Fibroblast of the aortic adventitia (primary cell): ENCODE measurements around the gene RRP8. TPM values are rescaled to one million over a fixed set of nuclear protein-coding genes. Genes with fewer than 3 reads are reported as not detected.

Experiments
- DNase-seq: peaks from one replicate; pipeline ENCODE4 v3.0.0-alpha.2; 2010; ENCODE audit warnings: low read depth
- H3K4me3 ChIP-seq: 2 replicates; pipeline ENCODE4 v1.5.1; 2011; ENCODE audit warnings: low read depth, mild to moderate bottlenecking, control low read depth, low read length, moderate library complexity
- CTCF ChIP-seq: IDR thresholded peaks from 2 replicates; pipeline ENCODE4 v1.5.1; 2011; ENCODE audit warnings: mild to moderate bottlenecking, low read length, control low read depth, inconsistent platforms; ENCODE audit not compliant: insufficient read depth
- total RNA-seq: library from RNA; depleted of rRNA; stranded (reverse); fragments of >200 nt; gene quantifications from 2 replicates; pipeline ENCODE4 v1.2.3, GENCODE V29; 2012; ENCODE audit warnings: low replicate concordance

The RRP8 gene
- total RNA-seq, 1 donor: 10.2 TPM

GRCh38 chr11:6613496-6613895 lies 10.1 kb upstream of the RRP8 start:
- H3K4me3 ChIP-seq: no peak overlapping the region
- TF ChIP-seq CTCF: no peak
- no peak for DNase-seq

DNA sequence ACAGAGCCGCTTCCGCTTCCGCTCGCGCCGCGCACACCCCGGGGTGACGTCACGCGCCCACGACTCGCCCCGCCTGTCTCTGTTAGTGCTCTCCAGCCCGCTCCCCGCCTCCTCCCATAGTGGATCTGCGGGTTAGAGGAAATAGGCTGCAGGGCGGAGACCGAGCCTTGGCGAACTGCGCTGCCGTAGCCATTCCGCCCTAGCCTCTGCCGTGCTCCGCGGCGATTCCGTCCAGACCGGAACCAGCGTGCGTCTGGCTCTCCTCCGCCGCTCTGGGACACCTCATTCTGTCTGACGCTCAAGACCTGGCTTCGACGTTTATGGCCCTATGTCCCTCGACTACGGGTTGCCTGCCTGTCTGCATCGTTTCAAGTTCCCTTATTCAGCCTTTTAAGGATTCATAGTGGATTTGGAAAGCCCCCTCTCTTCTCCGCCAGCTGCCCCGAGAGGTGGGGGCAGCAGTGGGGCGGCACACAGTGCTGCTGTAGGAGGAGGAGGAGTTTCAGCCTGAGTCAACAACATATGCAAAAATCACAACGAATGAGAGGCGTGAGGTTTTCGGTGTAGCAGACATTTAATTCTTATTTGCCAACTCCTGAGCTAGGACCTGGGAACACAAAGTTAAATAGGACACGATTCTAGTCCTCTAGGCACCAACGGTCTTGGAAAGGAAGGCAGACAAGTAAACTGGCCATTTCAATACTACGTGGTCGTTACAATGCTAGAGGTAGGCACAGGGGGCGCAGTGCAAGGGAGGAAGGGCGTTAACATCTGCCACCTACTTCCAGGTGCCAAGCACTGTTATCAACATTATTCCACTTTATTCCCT lies 9.0 kb upstream of the RRP8 start, which contains the start of gene TAF10:
TSS of gene TAF10 (minus strand) at position 4 of the 829 bp plus-strand sequence. CDS start 27 bp downstream, outside the sequence.
- peak; percentile 95 for DNase-seq
- H3K4me3 ChIP-seq: peak within 1 kb of the TSS; percentile 80
- peak; percentile 56 for TF ChIP-seq CTCF

DNA sequence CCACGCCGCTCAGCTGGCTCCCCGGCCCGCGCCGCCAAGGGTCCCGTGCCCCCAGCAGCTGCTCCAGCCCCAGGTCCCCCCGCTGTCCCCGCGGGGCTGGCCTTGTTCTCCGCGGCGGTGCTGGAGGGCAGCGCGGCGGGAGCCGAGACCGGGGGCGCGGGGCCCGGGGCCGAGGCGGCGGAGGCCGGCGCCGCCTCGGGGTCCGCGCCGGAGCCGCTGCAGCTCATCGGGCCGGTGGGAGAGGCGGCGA lies 8.5 kb upstream of the RRP8 start:
- DNase-seq: no peak
- no peak for TF ChIP-seq CTCF
- peak overlapping the region; percentile 80 for H3K4me3 ChIP-seq

GRCh38 chr11:6611092-6611962 lies 7.9 kb upstream of the RRP8 start:
- no peak for TF ChIP-seq CTCF
- H3K4me3 ChIP-seq: peak overlapping the region; percentile 80
- peak; percentile 19 for DNase-seq

DNA sequence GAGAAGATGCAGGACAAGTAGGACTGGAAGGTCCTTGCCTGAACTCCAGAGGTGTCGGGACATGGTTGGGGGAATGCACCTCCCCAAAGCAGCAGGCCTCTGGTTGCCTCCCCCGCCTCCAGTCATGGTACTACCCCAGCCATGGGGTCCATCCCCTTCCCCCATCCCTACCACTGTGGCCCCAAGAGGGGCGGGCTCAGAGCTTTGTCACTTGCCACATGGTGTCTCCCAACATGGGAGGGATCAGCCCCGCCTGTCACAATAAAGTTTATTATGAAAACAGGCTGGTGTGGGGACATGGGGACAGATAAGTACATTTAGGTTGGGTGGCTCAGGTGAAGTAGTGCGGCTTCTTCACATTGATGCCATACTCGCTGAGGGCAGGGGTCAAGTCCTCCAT lies 7.2 kb upstream of the RRP8 start:
- TF ChIP-seq CTCF: no peak
- peak overlapping the region; percentile 80 for H3K4me3 ChIP-seq
- DNase-seq: no peak

- TF ChIP-seq CTCF: no peak
- H3K4me3 ChIP-seq: no peak overlapping the region
- no peak for DNase-seq
Observed at GRCh38 chr11:6609502-6610015, 6.1 kb upstream of the RRP8 start.
